GM10248 (cell line): ENCODE results near the gene RRAS2.

Experiments
- CTCF ChIA-PET: fragments of 300-600 bp; sonication (Branson Sonifier 250); formaldehyde crosslinking; extraction: SDS; loops from one replicate; lab custom pipeline; 2021; ENCODE audit warnings: antibody characterized with exemption; lab: Yijun Ruan, JAX
- POLR2A ChIA-PET: fragments of 350-650 bp; sonication (Branson Sonifier 250); formaldehyde crosslinking; extraction: SDS; loops from one replicate; lab custom pipeline; 2020; ENCODE audit warnings: antibody characterized with exemption; lab: Yijun Ruan, JAX
- DNase-seq: peaks from one replicate; pipeline ENCODE4 v3.0.0; 2012; ENCODE audit errors: extremely low spot score
- TF ChIP-seq, protein P1 (sequence below): IDR thresholded peaks from 2 replicates; pipeline ENCODE4 v1.5.1; 2012; ENCODE audit warnings: mild to moderate bottlenecking, low read depth; ENCODE audit errors: extremely low read depth, missing control alignments, control extremely low read depth

RRAS2 gene

GRCh38 chr11:14245444-14245843 is 113.5 kb downstream of the RRAS2 start:
- ChIA-PET POLR2A (no interaction called here), CTCF (interaction anchor here (0.7 to 1.1 kb wide), 2 partner anchors 208 to 289 kb away, joined by 3 to 6 read pairs; no protein-coding TSS in a partner anchor)
- DNase-seq = no peak
- TF ChIP-seq, protein P1, sequence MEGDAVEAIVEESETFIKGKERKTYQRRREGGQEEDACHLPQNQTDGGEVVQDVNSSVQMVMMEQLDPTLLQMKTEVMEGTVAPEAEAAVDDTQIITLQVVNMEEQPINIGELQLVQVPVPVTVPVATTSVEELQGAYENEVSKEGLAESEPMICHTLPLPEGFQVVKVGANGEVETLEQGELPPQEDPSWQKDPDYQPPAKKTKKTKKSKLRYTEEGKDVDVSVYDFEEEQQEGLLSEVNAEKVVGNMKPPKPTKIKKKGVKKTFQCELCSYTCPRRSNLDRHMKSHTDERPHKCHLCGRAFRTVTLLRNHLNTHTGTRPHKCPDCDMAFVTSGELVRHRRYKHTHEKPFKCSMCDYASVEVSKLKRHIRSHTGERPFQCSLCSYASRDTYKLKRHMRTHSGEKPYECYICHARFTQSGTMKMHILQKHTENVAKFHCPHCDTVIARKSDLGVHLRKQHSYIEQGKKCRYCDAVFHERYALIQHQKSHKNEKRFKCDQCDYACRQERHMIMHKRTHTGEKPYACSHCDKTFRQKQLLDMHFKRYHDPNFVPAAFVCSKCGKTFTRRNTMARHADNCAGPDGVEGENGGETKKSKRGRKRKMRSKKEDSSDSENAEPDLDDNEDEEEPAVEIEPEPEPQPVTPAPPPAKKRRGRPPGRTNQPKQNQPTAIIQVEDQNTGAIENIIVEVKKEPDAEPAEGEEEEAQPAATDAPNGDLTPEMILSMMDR = no peak

DNA sequence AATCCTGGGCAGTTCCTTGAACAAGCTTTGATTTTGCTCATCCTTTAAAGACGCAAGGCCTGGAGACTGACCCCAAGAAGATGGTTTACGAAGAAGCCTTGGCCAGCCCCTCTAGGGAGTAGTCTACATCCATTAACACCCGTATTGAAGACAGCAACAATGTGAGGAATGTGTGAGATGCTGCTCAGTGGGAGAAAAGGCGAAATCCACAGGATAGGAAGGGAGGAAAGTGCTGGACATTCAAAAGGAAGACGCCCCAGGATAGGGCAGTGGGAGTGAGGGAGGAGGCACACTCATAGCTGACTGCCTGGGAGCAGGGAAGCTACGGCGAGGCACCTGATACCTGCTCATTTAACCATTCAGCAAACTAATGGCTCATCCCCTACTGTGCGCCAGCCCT is 114.1 kb downstream of the RRAS2 start:
- ChIA-PET CTCF (interaction anchor here (0.7 to 1.1 kb wide), 2 partner anchors 208 to 288 kb away, joined by 3 to 6 read pairs; no protein-coding TSS in a partner anchor), POLR2A (no interaction called here)
- DNase-seq = no peak
- TF ChIP-seq, protein P1 = no peak

- DNase-seq = no peak
- CTCF ChIA-PET = no interaction called here
- TF ChIP-seq, protein P1 = no peak
- POLR2A ChIA-PET = no interaction called here
These were observed 116.2 kb downstream of the RRAS2 start for GRCh38 chr11:14242733-14243132.

DNA sequence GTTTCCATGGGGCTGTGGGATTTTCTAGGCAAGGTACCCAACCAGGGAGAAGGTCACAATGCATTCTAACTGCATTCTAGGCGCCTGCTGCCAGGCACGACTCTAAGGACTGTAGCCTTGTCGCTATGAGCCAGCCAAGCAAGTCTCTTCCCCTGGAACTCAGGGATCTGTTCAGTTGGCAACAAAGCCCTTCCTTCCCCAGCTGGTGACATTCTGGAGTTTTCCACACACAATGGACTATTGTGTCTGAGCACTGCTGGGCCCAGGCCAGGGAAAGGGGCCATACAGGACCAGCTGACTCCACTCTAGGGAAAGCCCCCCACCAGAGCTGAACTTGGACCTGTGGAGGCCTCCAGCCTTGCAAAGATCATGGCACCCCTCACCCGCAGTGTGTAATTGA is 116.8 kb downstream of the RRAS2 start:
- DNase-seq = no peak
- ChIA-PET POLR2A (no interaction called here), CTCF (no interaction called here)
- TF ChIP-seq, protein P1 = no peak

DNA sequence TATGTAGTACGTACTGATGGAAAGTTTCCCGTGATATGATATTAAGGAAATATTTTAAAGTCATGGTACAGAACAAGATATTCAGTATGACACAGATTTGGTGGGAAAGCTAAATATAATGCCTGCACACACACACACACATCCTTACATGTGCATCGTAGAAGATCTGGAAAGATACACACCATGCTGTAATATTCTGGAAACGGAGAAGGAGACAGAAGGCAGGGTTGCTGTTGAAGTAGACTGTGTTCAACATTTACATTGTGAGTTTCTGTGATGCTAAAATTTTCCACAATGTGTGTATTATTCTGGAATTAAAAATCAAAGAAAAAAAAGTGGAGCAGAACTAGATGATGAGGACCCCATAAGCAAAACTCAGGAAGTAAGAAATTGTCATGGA is 118.0 kb downstream of the RRAS2 start:
- CTCF ChIA-PET = interaction anchor here (0.9 to 3.3 kb wide), 5 partner anchors 9 to 754 kb away, joined by 3 to 16 read pairs (median 3); no protein-coding TSS in a partner anchor
- TF ChIP-seq, protein P1 = no peak
- POLR2A ChIA-PET = no interaction called here
- no peak for DNase-seq

DNA sequence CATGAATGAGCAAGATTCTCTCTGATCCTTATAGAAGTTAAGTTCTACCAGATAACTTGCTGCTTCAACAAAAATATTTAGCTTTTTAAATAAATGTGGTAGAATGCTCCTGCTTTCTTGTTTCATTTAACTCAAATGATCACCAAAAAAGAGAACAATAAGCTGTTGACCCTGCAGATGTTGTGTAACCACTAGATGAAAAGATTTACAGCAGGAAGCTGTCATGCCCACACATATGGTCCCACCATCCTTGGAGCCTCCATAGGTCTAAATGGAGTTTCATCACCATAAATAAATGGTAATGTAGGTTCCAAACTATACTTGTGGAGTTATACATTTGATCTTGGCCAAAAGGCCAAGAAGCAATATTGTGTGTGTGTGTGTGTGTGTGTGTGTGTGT is 118.8 kb downstream of the RRAS2 start:
- DNase-seq = no peak
- TF ChIP-seq, protein P1 = no peak
- ChIA-PET CTCF (interaction anchor here (0.9 to 3.3 kb wide), 5 partner anchors 8 to 753 kb away, joined by 3 to 16 read pairs (median 3); no protein-coding TSS in a partner anchor), POLR2A (no interaction called here)

DNA sequence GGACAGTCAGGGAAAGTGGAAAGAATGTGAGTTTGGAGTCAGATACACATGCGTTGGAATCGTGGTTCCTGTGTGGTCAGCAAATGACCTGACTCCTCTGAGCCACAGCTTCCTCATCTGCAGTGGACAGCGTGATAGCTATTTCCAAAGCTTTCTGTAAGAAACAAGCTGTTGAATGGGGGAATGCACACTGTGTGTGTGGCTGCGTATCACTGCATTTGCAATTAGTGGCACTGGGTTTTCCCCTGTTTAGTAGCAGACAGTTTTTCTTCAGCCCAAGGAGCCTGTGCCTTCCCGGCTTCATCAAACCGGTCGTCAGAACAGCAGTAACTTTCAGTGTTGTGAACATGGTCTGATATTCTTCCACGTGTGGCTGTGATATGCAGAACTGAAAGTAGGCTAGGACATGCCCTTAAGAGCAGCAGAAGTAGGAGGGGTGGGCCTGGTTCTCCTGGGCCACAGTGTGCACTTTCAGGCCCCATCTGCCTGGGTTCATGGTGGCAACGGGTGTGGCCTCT is 121.5 kb downstream of the RRAS2 start:
- TF ChIP-seq, protein P1 = no peak
- POLR2A ChIA-PET = no interaction called here
- DNase-seq = peak; percentile 70
- CTCF ChIA-PET = interaction anchor here (0.8 to 1.4 kb wide), 3 partner anchors 71 to 464 kb away, joined by 3 read pairs; no protein-coding TSS in a partner anchor
